HG03196 (cell line): ENCODE measurements around the gene SPTAN1.
"Not testable (repeated sequence)": the region's sequence is repeated elsewhere in the genome, so short reads cannot be mapped to it uniquely, and the experiment has no call there.

Source experiments
- ATAC-seq: cut with Tn5 transposase; IDR thresholded peaks from one replicate; pipeline ENCODE4 v1.9.1; 2021; ENCODE audit not compliant: unreplicated experiment

The SPTAN1 gene

DNA sequence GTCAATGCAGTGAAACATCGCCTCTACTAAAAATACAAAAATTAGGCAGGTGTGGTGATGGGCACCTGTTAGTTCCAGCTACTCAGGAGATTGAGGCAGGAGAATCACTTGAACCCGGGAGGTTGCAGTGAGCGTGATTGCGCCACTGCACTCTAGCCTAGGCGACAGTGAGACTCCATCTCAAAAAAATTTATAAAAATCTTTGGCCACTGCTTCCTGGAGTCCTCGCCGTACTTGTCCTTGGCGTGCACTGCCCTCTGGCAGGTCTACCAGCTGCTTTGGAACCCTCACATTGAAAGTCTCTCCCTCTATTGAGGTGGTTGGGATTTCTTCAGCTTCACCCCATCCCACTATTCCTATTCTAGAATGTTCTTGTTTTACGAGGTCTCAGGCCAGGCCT, 79.2 kb downstream of the SPTAN1 start:
- no peak for ATAC-seq

DNA sequence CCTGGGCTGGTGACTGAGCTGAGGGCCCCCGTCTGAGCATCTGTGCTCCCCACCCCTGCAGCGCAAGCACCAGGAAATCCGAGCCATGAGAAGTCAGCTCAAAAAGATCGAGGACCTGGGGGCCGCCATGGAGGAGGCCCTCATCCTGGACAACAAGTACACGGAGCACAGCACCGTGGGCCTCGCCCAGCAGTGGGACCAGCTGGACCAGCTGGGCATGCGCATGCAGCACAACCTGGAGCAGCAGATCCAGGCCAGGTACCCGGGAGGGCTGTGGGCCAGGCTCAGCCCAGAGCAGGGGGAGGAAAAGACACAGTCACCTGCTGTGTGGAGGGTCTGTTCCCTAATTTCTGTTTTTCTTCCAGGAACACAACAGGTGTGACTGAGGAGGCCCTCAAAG, 79.7 kb downstream of the SPTAN1 start:
- no peak for ATAC-seq

GRCh38 chr9:128632486-128632885, 80.1 kb downstream of the SPTAN1 start:
- ATAC-seq: no peak

DNA sequence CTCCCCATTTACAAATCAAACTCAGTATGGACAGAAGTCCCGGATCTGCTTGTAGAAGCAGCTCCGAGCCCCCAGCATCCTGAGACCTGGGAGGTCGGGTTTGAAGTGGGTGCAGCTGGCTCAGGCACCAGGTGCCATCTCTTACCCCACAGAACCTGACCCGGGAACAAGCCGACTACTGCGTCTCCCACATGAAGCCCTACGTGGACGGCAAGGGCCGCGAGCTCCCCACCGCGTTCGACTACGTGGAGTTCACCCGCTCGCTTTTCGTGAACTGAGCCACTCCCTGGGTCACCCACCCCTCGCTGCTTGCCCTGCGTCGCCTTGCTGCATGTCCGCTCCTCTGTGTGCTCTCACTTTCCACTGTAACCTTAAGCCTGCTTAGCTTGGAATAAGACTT, 80.7 kb downstream of the SPTAN1 start:
- ATAC-seq: no peak

GRCh38 chr9:128633601-128634000, 81.2 kb downstream of the SPTAN1 start:
- ATAC-seq: no peak

DNA sequence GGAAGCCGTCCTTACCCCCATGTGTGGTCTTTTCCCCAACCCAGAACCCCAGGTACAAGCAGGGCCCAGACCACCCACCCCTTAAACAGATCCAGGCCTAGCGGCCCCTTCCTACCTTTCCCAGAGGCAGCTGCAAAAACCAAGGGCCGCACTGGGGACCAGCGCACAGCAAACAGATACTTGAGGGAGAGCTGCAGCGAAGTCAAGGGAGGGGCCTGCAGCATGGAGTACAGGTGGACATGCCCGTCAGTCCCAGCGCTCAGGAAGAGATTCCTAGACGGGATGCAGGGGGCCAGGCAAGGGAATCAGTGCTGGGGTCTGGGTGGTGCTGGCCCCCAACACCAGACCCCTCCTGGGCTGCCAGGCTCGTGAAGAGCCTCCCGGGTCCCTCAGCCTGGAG, 81.7 kb downstream of the SPTAN1 start:
- no peak for ATAC-seq

- ATAC-seq: no peak
These were observed 82.4 kb downstream of the SPTAN1 start for GRCh38 chr9:128634651-128635262.

DNA sequence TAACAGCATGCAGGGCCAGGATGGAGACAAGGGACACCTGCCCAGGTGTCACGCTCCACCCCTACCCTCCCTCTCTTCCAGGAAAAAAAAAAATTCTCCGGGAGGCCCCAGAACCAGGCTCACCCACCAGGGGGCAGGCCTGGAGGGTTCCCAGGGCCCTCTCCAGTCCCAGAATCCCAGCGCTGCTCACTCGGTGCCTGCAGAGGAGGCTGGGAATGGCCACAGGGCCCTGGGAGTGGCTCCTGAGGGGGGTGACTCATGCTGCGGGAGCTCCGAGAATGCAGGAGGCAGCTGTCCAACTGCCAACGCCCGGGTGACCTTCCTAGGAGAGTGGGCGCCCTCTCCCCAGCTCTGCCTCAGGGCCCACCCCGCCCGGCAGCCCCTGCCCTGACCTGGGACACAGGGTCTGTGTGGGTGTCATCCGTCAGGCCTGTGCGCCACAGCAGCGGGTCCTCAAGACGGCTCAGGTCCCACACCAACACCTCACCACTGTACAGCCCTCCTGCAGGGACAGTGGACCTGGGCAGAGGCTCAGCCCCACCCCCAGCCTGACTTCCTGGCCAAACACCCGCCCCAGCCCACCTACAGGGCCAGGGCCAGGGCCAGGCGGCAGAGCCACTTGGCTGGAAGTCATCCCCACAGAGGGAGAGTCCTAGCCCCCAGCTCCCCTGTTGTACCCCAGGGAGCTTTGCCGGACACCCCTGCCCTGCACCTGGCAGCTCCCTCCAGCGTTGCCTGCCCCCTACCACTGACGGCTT, 83.1 kb downstream of the SPTAN1 start:
- no peak for ATAC-seq

- no peak for ATAC-seq
These were observed 83.6 kb downstream of the SPTAN1 start for GRCh38 chr9:128636024-128636390.

DNA sequence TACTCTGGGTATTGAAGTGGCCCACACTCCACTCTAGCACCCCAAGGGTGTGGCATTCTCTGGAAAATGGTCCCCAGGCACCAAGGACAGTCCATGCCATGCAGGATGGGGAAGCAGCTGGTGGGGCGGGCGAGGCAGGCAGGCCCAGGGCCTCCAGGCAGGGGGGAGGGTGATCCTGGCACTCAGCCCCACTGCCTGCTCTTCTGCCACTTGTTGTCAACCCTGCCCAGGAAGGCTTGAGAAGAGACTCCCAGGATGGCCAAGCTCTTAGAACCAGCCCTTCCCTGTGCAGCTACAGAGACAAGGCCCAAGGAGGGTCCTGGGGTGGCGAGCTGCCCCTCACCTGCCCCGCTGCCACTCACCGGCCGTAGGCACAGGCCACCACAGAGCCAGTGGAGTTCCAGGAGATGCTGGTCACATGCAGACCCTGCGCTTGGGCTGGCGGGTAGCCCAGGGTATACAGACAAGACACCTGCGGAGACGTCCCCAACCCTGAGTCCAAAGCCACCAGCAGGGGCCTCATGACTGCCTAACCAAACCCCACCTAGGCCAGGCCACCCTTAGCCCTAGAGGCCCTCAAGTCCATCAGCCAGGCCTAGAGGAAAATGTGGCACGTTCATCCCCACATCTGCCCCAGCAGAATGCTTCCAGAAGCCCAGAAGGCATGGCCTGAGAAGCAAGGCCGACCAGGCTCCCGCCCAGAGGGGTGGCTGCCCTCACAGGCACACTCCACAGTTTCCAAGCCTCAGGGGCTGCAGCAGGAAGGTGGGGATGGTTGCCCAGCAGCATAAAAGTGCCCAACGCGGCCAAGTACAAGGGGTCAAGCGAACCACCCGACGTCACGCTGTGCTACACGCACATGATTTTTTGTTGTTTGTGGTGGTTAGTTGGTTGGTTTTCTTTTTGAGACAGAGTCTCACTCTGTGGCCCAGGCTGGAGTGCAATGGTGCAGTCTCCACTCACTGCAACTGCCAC, 84.5 kb downstream of the SPTAN1 start:
- no peak for ATAC-seq

DNA sequence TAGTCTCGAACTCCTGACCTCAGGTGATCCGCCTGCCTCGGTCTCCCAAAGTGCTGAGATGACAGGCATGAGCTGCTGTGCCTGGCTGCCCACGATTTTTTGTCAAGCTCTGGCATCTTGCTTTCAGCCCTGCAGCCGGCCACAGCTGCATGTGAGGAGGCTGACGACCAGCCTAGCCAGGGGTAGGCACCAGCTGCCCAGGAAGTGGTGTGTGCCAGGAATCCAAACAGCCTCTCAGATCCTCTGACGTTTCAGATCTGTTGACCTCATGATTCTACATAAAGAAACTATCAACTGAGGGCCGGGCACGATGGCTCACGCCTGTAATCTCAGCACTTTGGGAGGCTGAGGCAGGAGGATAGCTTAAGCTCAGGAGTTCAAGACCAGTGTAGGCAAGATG, 85.3 kb downstream of the SPTAN1 start:
- ATAC-seq: no peak

GRCh38 chr9:128638580-128638979, 86.2 kb downstream of the SPTAN1 start:
- no peak for ATAC-seq

GRCh38 chr9:128640603-128641002, 88.2 kb downstream of the SPTAN1 start:
- ATAC-seq: no peak

- ATAC-seq: no peak
These were observed 90.4 kb downstream of the SPTAN1 start for GRCh38 chr9:128642675-128643245.

DNA sequence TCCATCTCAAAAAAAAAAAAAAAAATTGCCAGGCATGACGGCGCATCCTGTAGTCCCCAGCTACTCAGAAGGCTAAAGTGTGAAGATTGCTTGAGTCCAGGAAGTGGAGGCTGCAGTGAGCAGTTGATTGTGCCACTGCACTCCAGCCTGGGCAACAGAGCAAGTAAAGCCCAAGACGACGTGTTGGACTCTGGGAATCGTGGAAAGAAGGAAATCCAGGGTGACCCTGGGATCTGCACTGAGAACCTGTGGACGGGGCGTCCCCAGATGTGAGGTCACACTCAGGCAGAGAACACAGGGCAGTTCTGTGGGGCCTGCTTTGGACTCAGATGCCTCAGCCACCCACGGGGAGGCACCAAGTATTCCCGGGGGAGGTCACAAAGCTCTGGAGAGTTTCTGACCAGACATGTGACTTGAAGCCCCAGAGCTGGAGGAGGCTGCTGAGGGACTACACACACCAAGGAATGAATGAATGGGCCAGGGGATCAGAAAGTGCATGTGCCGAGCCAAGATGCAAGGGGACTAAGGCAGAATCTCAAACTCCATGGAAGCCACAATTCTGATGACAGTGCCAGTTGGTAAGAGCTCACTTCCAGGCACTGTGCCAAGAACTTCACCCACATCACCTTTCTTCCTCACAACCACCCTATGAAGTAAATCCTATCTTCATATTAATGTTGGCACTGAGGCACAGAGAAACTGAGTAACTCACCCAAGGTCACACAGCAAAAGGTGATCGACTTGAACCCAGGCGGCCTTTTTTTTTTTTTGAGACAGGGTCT, 91.3 kb downstream of the SPTAN1 start:
- peak; percentile 70 for ATAC-seq

- not testable (repeated sequence) for ATAC-seq
These were observed 95.8 kb downstream of the SPTAN1 start for GRCh38 chr9:128648206-128648605.

- no peak for ATAC-seq
These were observed 99.4 kb downstream of the SPTAN1 start for GRCh38 chr9:128651798-128652197.

DNA sequence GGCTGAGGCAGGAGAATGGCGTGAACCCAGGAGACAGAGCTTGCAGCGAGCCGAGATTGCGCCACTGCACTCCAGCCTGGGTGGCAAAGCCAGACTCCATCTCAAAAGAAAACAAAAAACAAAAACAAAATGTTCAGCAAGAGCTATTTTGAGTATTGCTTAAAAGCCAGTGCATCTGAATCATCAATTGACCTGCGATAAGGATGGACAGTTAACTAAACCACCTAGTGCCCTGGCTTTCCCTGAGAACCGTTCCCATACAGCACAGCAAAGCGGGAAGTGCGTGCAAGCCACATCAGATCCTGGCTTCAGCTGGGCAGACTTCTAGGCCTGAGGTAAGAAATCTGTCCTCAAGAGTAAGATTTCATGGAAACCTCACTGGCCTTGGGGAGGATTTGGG, 101.5 kb downstream of the SPTAN1 start:
- no peak for ATAC-seq

DNA sequence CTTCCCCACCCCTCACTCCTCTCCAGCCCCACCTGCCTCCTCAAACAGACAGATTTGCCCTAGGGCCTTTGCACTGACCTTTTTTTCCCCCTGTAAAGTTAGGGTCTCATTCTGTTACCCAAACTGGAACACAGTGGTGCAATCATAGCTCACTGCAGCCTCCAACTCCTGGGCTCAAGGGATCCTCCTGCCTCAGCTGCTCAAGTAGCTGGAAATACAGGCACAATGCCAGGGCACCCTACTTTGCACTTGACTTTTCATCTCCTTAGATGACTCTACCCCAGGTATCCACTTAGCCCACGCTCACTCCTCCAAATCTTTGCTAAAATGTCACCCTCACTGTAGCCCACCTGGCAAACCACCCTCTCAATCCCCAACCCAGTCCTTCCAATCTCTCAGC, 102.1 kb downstream of the SPTAN1 start:
- no peak for ATAC-seq
